Mesenchymal stem cell (in vitro differentiated cells and primary cell): Measurements from ENCODE around the gene CDH16.

Source experiments
- DNase-seq: peaks from one replicate; pipeline ENCODE4 v3.0.0-alpha.2; 2013
- H2AFZ ChIP-seq: one replicate; pipeline ENCODE4 v1.6.1; 2013; ENCODE audit warnings: low read depth, mild to moderate bottlenecking, control low read depth, inconsistent platforms, low read length, moderate library complexity
- H2AK5ac ChIP-seq: 2 replicates; pipeline ENCODE4 v1.6.1; 2013; ENCODE audit warnings: low read length, moderate library complexity, mild to moderate bottlenecking, inconsistent platforms; ENCODE audit not compliant: severe bottlenecking
- H2BK120ac ChIP-seq: one replicate; pipeline ENCODE4 v1.6.1; 2013; ENCODE audit warnings: low read depth, mild to moderate bottlenecking, inconsistent platforms, low read length, moderate library complexity
- H2BK12ac ChIP-seq, 2 experiments: one replicate each; pipeline ENCODE4 v1.6.1; 2013; ENCODE audit warnings: inconsistent platforms in 2 of 2, low read length in 2 of 2, mild to moderate bottlenecking in 2 of 2, moderate library complexity in 2 of 2, control low read depth in 1 of 2
- H2BK15ac ChIP-seq: one replicate; pipeline ENCODE4 v1.6.1; 2013; ENCODE audit warnings: mild to moderate bottlenecking, low read depth, inconsistent platforms; ENCODE audit not compliant: poor library complexity, severe bottlenecking
- H2BK5ac ChIP-seq: 2 replicates; pipeline ENCODE4 v1.6.1; 2013; ENCODE audit warnings: low read depth, mild to moderate bottlenecking, low read length, control low read depth, inconsistent platforms; ENCODE audit not compliant: poor library complexity, severe bottlenecking
- H3K14ac ChIP-seq, 2 experiments: one replicate each; pipeline ENCODE4 v1.6.1; 2013; ENCODE audit warnings: inconsistent platforms in 2 of 2, low read length in 2 of 2, control low read depth in 1 of 2, mild to moderate bottlenecking in 1 of 2, moderate library complexity in 1 of 2
- H3K18ac ChIP-seq, 2 experiments: one replicate each; pipeline ENCODE4 v1.6.1; 2013; ENCODE audit warnings: inconsistent platforms in 2 of 2, low read length in 2 of 2, control low read depth in 1 of 2, low read depth in 1 of 2, mild to moderate bottlenecking in 1 of 2
- H3K23ac ChIP-seq, 2 experiments: one replicate each; pipeline ENCODE4 v1.6.1; 2013; ENCODE audit warnings: inconsistent platforms in 2 of 2, low read length in 2 of 2, mild to moderate bottlenecking in 2 of 2, moderate library complexity in 2 of 2, control low read depth in 1 of 2
- H3K27ac ChIP-seq: 2 replicates; pipeline ENCODE4 v1.5.1; 2013; ENCODE audit warnings: mild to moderate bottlenecking, moderate library complexity, low read length, control low read depth, inconsistent platforms; ENCODE audit not compliant: poor library complexity, severe bottlenecking
- H3K27me3 ChIP-seq, 2 experiments: 2 replicates each; pipeline versions ENCODE4 v1.6.1 to v1.7.0; 2013; ENCODE audit warnings: low read length in 2 of 2, mild to moderate bottlenecking in 2 of 2, moderate library complexity in 2 of 2, control low read depth in 1 of 2, inconsistent platforms in 1 of 2; ENCODE audit not compliant: control insufficient read depth in 1 of 2, insufficient read depth in 1 of 2
- H3K36me3 ChIP-seq, 2 experiments: 2 replicates each; pipeline versions ENCODE4 v1.6.1 to v1.7.0; 2013; ENCODE audit warnings: low read length in 2 of 2, control low read depth in 1 of 2, inconsistent platforms in 1 of 2, low read depth in 1 of 2, mild to moderate bottlenecking in 1 of 2; ENCODE audit not compliant: insufficient read depth in 2 of 2, control insufficient read depth in 1 of 2
- H3K4ac ChIP-seq, 2 experiments: one replicate each; pipeline ENCODE4 v1.6.1; 2013; ENCODE audit warnings: inconsistent platforms in 2 of 2, low read length in 2 of 2, mild to moderate bottlenecking in 2 of 2, moderate library complexity in 2 of 2, control low read depth in 1 of 2, low read depth in 1 of 2
- H3K4me1 ChIP-seq: 2 replicates; pipeline ENCODE4 v1.6.1; 2013; ENCODE audit warnings: low read depth, low read length, control low read depth; ENCODE audit not compliant: control insufficient read depth, insufficient read depth
- H3K4me2 ChIP-seq: 2 replicates; pipeline ENCODE4 v1.6.1; 2013; ENCODE audit warnings: low read length, mild to moderate bottlenecking, inconsistent platforms; ENCODE audit not compliant: poor library complexity, severe bottlenecking
- H3K4me3 ChIP-seq, 2 experiments: 2 replicates each; pipeline versions ENCODE4 v1.5.1 to v1.7.0; 2013; ENCODE audit warnings: low read length in 2 of 2, mild to moderate bottlenecking in 2 of 2, control low read depth in 1 of 2, low read depth in 1 of 2; ENCODE audit not compliant: insufficient read depth in 1 of 2
- H3K79me1 ChIP-seq: replicated peaks from 2 replicates; pipeline ENCODE4 v1.6.1; 2013; ENCODE audit warnings: mild to moderate bottlenecking, control low read depth, low read length, inconsistent platforms; ENCODE audit not compliant: poor library complexity, severe bottlenecking
- H3K9ac ChIP-seq: 2 replicates; pipeline ENCODE4 v1.7.0; 2013; ENCODE audit warnings: mild to moderate bottlenecking, low read length, moderate library complexity
- H3K9me3 ChIP-seq: 2 replicates; pipeline ENCODE4 v1.7.0; 2013; ENCODE audit warnings: mild to moderate bottlenecking, low read length; ENCODE audit not compliant: control insufficient read depth
- H4K8ac ChIP-seq: one replicate; pipeline ENCODE4 v1.6.1; 2013; ENCODE audit warnings: inconsistent platforms, mild to moderate bottlenecking, low read length, moderate library complexity
- H4K91ac ChIP-seq: one replicate; pipeline ENCODE4 v1.6.1; 2013; ENCODE audit warnings: mild to moderate bottlenecking, low read length, inconsistent platforms
- WGBS: methylation state at CpG from one replicate; pipeline ENCODE4 v1.1.7; 2013; ENCODE audit warnings: mixed read lengths; 5-methylcytosine and 5-hydroxymethylcytosine counted together

CDH16 gene

GRCh38 chr16:66880288-66881013 lies 38.2 kb downstream of the CDH16 start, which contains the start of gene PDP2:
PDP2 (plus strand) TSS chr16:66880515; CDS start chr16:66884285, 3,770 bp downstream.
- Histone ChIP-seq H3K9me3 (no peaks in the 10 kb centered on the region), H3K27ac (no peak within 1 kb of the TSS), H4K8ac (peak within 1 kb of the TSS; percentile 57), H2AK5ac (peak within 1 kb of the TSS; percentile 24), H3K4ac (peak within 1 kb of the TSS in 1 of 2 experiments; percentile 69), H3K4me3 (peak within 1 kb of the TSS; percentile 65 to 97), H3K27me3 (no peaks in the 10 kb centered on the region), H3K79me1 (peaks cover 26% of the 10 kb centered on the region), H3K9ac (peak within 1 kb of the TSS; percentile 93), H3K23ac (peak within 1 kb of the TSS in 1 of 2 experiments; percentile 0), H4K91ac (peak within 1 kb of the TSS; percentile 24), H2BK120ac (no peak within 1 kb of the TSS), H2BK15ac (no peak within 1 kb of the TSS), H2BK5ac (no peak within 1 kb of the TSS), H2BK12ac (peak within 1 kb of the TSS; percentile 35 to 91), H2AFZ (peak within 1 kb of the TSS; percentile 58), H3K4me2 (peak within 1 kb of the TSS; percentile 83), H3K14ac (peak within 1 kb of the TSS in 1 of 2 experiments; percentile 15), H3K4me1 (peaks cover 15% of the 10 kb centered on the region), H3K18ac (peak within 1 kb of the TSS; percentile 88 to 89), H3K36me3 (peaks cover 12 to 17% of the 10 kb centered on the region in 2 experiments)
- peak; percentile 96 for DNase-seq
- 0% methylated on average over 50 of the region's 58 CpGs for WGBS

- H3K18ac ChIP-seq, result no peak overlapping the region
- no peaks in the 10 kb centered on the region for H3K36me3 ChIP-seq
- H2AFZ ChIP-seq, result no peak overlapping the region
- no peak overlapping the region for H2BK15ac ChIP-seq
- no peak overlapping the region for H2BK120ac ChIP-seq
- H2AK5ac ChIP-seq, result no peak overlapping the region
- H3K4ac ChIP-seq, result no peak overlapping the region
- H2BK5ac ChIP-seq, result no peak overlapping the region
- no peaks in the 10 kb centered on the region for H3K27me3 ChIP-seq
- H4K91ac ChIP-seq, result no peak overlapping the region
- no peak overlapping the region for H3K9ac ChIP-seq
- no peak overlapping the region for H3K4me2 ChIP-seq
- peak overlapping the region; percentile 62 for H3K27ac ChIP-seq
- no peak overlapping the region for H3K23ac ChIP-seq
- peaks cover 14% of the 10 kb centered on the region for H3K79me1 ChIP-seq
- no peak overlapping the region for H3K4me3 ChIP-seq
- peak; percentile 26 for DNase-seq
- H3K4me1 ChIP-seq, result peaks cover 24% of the 10 kb centered on the region
- no peak overlapping the region for H3K14ac ChIP-seq
- 70% methylated on average over 3 of the region's 5 CpGs for WGBS
- H4K8ac ChIP-seq, result no peak overlapping the region
- no peaks in the 10 kb centered on the region for H3K9me3 ChIP-seq
- no peak overlapping the region for H2BK12ac ChIP-seq
These were observed 40.6 kb downstream of the CDH16 start for GRCh38 chr16:66878067-66878466.

- peak overlapping the region; percentile 59 for H4K8ac ChIP-seq
- H2BK12ac ChIP-seq, result peak overlapping the region; percentile 93 to 100
- H3K79me1 ChIP-seq, result peaks cover 2% of the 10 kb centered on the region
- peaks cover 18% of the 10 kb centered on the region for H3K4me1 ChIP-seq
- H3K27ac ChIP-seq, result peak overlapping the region; percentile 98
- no peaks in the 10 kb centered on the region for H3K27me3 ChIP-seq
- WGBS, result no CpG with 5 or more reads among the region's 1 CpG
- H3K4ac ChIP-seq, result peak overlapping the region; percentile 84 to 86
- peak overlapping the region; percentile 88 for H4K91ac ChIP-seq
- H2BK5ac ChIP-seq, result peak overlapping the region; percentile 88
- peak overlapping the region; percentile 94 for H2AK5ac ChIP-seq
- no peak overlapping the region for H3K4me3 ChIP-seq
- no peaks in the 10 kb centered on the region for H3K9me3 ChIP-seq
- peak overlapping the region; percentile 52 for H2BK120ac ChIP-seq
- peak overlapping the region in 1 of 2 experiments; percentile 11 for H3K14ac ChIP-seq
- H3K4me2 ChIP-seq, result peak overlapping the region; percentile 71
- H2BK15ac ChIP-seq, result no peak overlapping the region
- H3K18ac ChIP-seq, result peak overlapping the region; percentile 87 to 97
- peak overlapping the region in 1 of 2 experiments; percentile 78 for H3K23ac ChIP-seq
- DNase-seq, result peak; percentile 67
- peak overlapping the region; percentile 30 for H3K9ac ChIP-seq
- no peak overlapping the region for H2AFZ ChIP-seq
- no peaks in the 10 kb centered on the region for H3K36me3 ChIP-seq
These were observed 44.5 kb downstream of the CDH16 start for GRCh38 chr16:66874079-66874775.

- H3K9ac ChIP-seq, result no peak overlapping the region
- H4K8ac ChIP-seq, result no peak overlapping the region
- H2AK5ac ChIP-seq, result no peak overlapping the region
- no peak overlapping the region for H2BK15ac ChIP-seq
- peak overlapping the region; percentile 11 for H2BK120ac ChIP-seq
- no peak overlapping the region for H2BK12ac ChIP-seq
- H3K4me3 ChIP-seq, result no peak overlapping the region
- no peak overlapping the region for H3K4me2 ChIP-seq
- peaks cover 18% of the 10 kb centered on the region for H3K4me1 ChIP-seq
- no peak overlapping the region for H2AFZ ChIP-seq
- DNase-seq, result no peak
- no peak overlapping the region for H4K91ac ChIP-seq
- no peak overlapping the region for H3K4ac ChIP-seq
- peak overlapping the region; percentile 98 for H3K27ac ChIP-seq
- H2BK5ac ChIP-seq, result no peak overlapping the region
- H3K14ac ChIP-seq, result no peak overlapping the region
- no peaks in the 10 kb centered on the region for H3K27me3 ChIP-seq
- no peak overlapping the region for H3K23ac ChIP-seq
- no peaks in the 10 kb centered on the region for H3K36me3 ChIP-seq
- peaks cover 2% of the 10 kb centered on the region for H3K79me1 ChIP-seq
- no peak overlapping the region for H3K18ac ChIP-seq
- no peaks in the 10 kb centered on the region for H3K9me3 ChIP-seq
These were observed 45.0 kb downstream of the CDH16 start for GRCh38 chr16:66873685-66874055.
